Stimulated activated CD4-positive, alpha-beta T cell treated with anti-CD3 and anti-CD28 coated beads, Interleukin-15, amount 100 ng/mL, for 1 hour (primary cell): ENCODE results near the gene RGS3.

Source experiments
- DNase-seq, 2 donors: peaks; one replicate each; pipeline ENCODE4 v3.0.0-alpha.2; 2020; ENCODE audit warnings: low read depth in 1 of 2, low spot score in 1 of 2

Gene RGS3

GRCh38 chr9:113598451-113598850, 134.9 kb downstream of the RGS3 start:
- no peak for DNase-seq

GRCh38 chr9:113598883-113599282, 135.4 kb downstream of the RGS3 start:
- no peak for DNase-seq

GRCh38 chr9:113599646-113600022, 136.1 kb downstream of the RGS3 start:
- no peak for DNase-seq

- no peak for DNase-seq
Observed at GRCh38 chr9:113600023-113600823, 136.7 kb downstream of the RGS3 start.

GRCh38 chr9:113600871-113601614, 137.5 kb downstream of the RGS3 start:
- DNase-seq = no peak

GRCh38 chr9:113601656-113602055, 138.1 kb downstream of the RGS3 start:
- no peak for DNase-seq

GRCh38 chr9:113602126-113603047, 138.9 kb downstream of the RGS3 start:
- DNase-seq = peak in 1 of 2 donors; percentile 42

- DNase-seq = no peak
Observed at GRCh38 chr9:113603048-113603375, 139.5 kb downstream of the RGS3 start.

GRCh38 chr9:113603773-113604172, 140.2 kb downstream of the RGS3 start:
- DNase-seq = no peak

GRCh38 chr9:113604393-113604792, 140.9 kb downstream of the RGS3 start:
- no peak for DNase-seq

- DNase-seq = no peak
Observed at GRCh38 chr9:113606510-113606909, 143.0 kb downstream of the RGS3 start.

- no peak for DNase-seq
Observed at GRCh38 chr9:113608082-113608685, 144.7 kb downstream of the RGS3 start.

- DNase-seq = no peak
Observed at GRCh38 chr9:113609562-113610318, 146.2 kb downstream of the RGS3 start.

GRCh38 chr9:113611461-113612215, 148.1 kb downstream of the RGS3 start:
- DNase-seq = no peak

GRCh38 chr9:113612216-113612747, 148.8 kb downstream of the RGS3 start:
- no peak for DNase-seq

- no peak for DNase-seq
Observed at GRCh38 chr9:113612828-113613227, 149.3 kb downstream of the RGS3 start.

- DNase-seq = no peak
Observed at GRCh38 chr9:113613815-113614413, 150.4 kb downstream of the RGS3 start.

- no peak for DNase-seq
Observed at GRCh38 chr9:113614843-113615648, 151.5 kb downstream of the RGS3 start.
